Measurements from ENCODE around the gene ONECUT1.

DNA sequence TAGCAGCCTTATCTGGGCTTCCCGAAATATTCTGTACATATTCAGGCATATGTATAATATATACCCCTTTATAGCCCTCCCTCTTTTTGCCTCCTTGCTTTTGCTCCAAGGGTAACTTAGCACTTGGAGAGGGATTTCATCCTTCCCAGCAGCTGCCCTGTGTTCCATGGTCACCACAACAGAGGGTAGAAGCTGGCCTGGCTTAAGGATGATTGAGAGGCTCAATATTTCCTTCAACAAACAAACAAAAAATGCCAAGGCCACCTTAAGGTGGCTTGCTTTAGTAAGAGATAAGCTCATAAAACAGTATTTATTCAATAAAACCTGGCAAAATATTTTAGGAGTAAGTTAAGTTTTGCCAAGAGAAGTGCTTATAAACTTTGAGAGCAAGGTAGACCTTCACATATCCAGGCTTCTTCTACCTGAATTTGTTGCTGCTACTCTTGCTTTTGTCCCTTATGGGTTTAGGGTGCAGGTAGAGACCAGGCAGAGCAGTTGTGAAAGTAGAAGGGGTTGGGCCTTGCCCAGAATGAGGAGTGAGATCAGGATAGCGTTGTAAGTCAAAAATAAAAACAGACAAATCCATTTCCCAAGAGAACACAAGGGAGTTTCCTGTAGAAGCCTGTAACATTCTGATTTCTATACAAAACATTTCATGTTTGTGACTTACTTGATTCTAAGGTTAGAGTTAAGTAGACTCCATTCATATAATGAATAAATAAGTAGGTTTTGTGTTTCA lies 58.2 kb downstream of the ONECUT1 start:
- TF ChIP-seq POLR2A (IDR thresholded peaks at IDR 0.05), result no peak
- TF ChIP-seq, protein P1, sequence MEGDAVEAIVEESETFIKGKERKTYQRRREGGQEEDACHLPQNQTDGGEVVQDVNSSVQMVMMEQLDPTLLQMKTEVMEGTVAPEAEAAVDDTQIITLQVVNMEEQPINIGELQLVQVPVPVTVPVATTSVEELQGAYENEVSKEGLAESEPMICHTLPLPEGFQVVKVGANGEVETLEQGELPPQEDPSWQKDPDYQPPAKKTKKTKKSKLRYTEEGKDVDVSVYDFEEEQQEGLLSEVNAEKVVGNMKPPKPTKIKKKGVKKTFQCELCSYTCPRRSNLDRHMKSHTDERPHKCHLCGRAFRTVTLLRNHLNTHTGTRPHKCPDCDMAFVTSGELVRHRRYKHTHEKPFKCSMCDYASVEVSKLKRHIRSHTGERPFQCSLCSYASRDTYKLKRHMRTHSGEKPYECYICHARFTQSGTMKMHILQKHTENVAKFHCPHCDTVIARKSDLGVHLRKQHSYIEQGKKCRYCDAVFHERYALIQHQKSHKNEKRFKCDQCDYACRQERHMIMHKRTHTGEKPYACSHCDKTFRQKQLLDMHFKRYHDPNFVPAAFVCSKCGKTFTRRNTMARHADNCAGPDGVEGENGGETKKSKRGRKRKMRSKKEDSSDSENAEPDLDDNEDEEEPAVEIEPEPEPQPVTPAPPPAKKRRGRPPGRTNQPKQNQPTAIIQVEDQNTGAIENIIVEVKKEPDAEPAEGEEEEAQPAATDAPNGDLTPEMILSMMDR (IDR thresholded peaks at IDR 0.05), result no peak

Measured in thyroid gland (tissue), 4 donors.